SK-N-SH (cell line): ENCODE measurements around the gene NUDT13. TPM values are rescaled to one million over a fixed set of nuclear protein-coding genes. Genes with fewer than 3 reads are reported as not detected.

Source experiments
- CTCF ChIA-PET: fragments of 300-600, 350-600 bp; formaldehyde crosslinking; extraction: SDS; loops from one replicate; lab custom pipeline; 2021; lab: Yijun Ruan, JAX
- POLR2A ChIA-PET: fragments of 350-600 bp; sonication (Branson Sonifier 250); formaldehyde crosslinking; extraction: SDS; loops from one replicate; lab custom pipeline; 2020; ENCODE audit warnings: antibody characterized with exemption, inconsistent platforms; lab: Yijun Ruan, JAX
- DNase-seq: peaks from one replicate; pipeline ENCODE4 v3.0.0; 2012
- H2AFZ ChIP-seq: fragments of 200-600 bp; sonication (generic); 2 replicates; pipeline ENCODE4 v1.8.1; 2016; ENCODE audit warnings: antibody characterized with exemption, mild to moderate bottlenecking, low read depth
- H3F3A ChIP-seq: fragments of 200-600 bp; sonication (generic); replicated peaks from 2 replicates; pipeline ENCODE3; 2016; ENCODE audit warnings: antibody characterized with exemption, mild to moderate bottlenecking; ENCODE audit not compliant: insufficient read depth
- H3K27ac ChIP-seq, 2 experiments: fragments of 200-500 bp in 1 of 2; fragments of 200-600 bp in 1 of 2; sonication (Bioruptor generic) in 1 of 2; sonication (generic), shearing (Covaris generic) in 1 of 2; 2 replicates each; pipeline versions ENCODE4 v1.5.1 to v1.6.1; 2014 to 2016; ENCODE audit warnings: low read depth in 2 of 2, inconsistent platforms in 1 of 2, low read length in 1 of 2, mild to moderate bottlenecking in 1 of 2, mixed read lengths in 1 of 2
- H3K27me3 ChIP-seq: fragments of 200-600 bp; sonication (generic), shearing (Covaris generic); 2 replicates; pipeline ENCODE4 v1.6.1; 2016; ENCODE audit warnings: mixed run types; ENCODE audit not compliant: insufficient read depth
- H3K36me3 ChIP-seq, 2 experiments: fragments of 200-500 bp in 1 of 2; fragments of 200-600 bp in 1 of 2; sonication (Bioruptor generic) in 1 of 2; sonication (generic) in 1 of 2; replicated peaks in 1 of 2; 2 replicates each; pipeline versions ENCODE3 to v1.5.1; 2014 to 2016; ENCODE audit warnings: low read length in 1 of 2, mild to moderate bottlenecking in 1 of 2; ENCODE audit not compliant: insufficient read depth in 2 of 2, control insufficient read depth in 1 of 2
- H3K4me1 ChIP-seq, 2 experiments: fragments of 200-500 bp in 1 of 2; fragments of 200-600 bp in 1 of 2; sonication (Bioruptor generic) in 1 of 2; sonication (generic), shearing (Covaris generic) in 1 of 2; 2 replicates each; pipeline versions ENCODE4 v1.5.1 to v1.6.1; 2014 to 2016; ENCODE audit warnings: low read depth in 1 of 2, low read length in 1 of 2, mixed run types in 1 of 2; ENCODE audit not compliant: insufficient read depth in 2 of 2, control insufficient read depth in 1 of 2
- H3K4me2 ChIP-seq: fragments of 200-600 bp; sonication (generic), shearing (Covaris generic); 2 replicates; pipeline ENCODE4 v1.6.1; 2017; ENCODE audit warnings: mixed run types
- H3K4me3 ChIP-seq, 2 experiments: fragments of 200-500 bp in 1 of 2; fragments of 200-600 bp in 1 of 2; sonication (Bioruptor generic) in 1 of 2; sonication (generic), shearing (Covaris generic) in 1 of 2; 2 replicates each; pipeline versions ENCODE4 v1.5.1 to v1.8.1; 2014 to 2016; ENCODE audit warnings: low read depth in 2 of 2, inconsistent platforms in 1 of 2, low read length in 1 of 2, mild to moderate bottlenecking in 1 of 2, mixed read lengths in 1 of 2, moderate library complexity in 1 of 2
- H3K79me2 ChIP-seq: fragments of 200-600 bp; sonication (generic); 2 replicates; pipeline ENCODE4 v1.8.1; 2017; ENCODE audit warnings: mild to moderate bottlenecking; ENCODE audit not compliant: insufficient read depth
- H3K9ac ChIP-seq: fragments of 200-600 bp; sonication (generic); 2 replicates; pipeline ENCODE4 v1.6.1; 2017; ENCODE audit warnings: mixed run types
- H3K9me2 ChIP-seq: fragments of 200-600 bp; sonication (generic); 2 replicates; pipeline ENCODE4 v1.6.1; 2017; ENCODE audit warnings: mixed run types
- H3K9me3 ChIP-seq: fragments of 200-600 bp; sonication (generic); 2 replicates; pipeline ENCODE4 v1.6.1; 2017; ENCODE audit warnings: mixed run types, mild to moderate bottlenecking, moderate library complexity
- H4K20me1 ChIP-seq: fragments of 200-600 bp; sonication (generic); 2 replicates; pipeline ENCODE4 v1.6.1; 2017; ENCODE audit warnings: mild to moderate bottlenecking, mixed run types; ENCODE audit not compliant: insufficient read depth
- CHD2 ChIP-seq: fragments of 150-350 bp; IDR thresholded peaks from 2 replicates; pipeline ENCODE4 v1.6.1; 2018; ENCODE audit warnings: low read length; ENCODE audit not compliant: partially characterized antibody
- CTCF ChIP-seq: fragments of 200-600 bp; sonication (generic); IDR thresholded peaks from 2 replicates; pipeline ENCODE4 v1.6.1; 2017; ENCODE audit warnings: antibody characterized with exemption, mild to moderate bottlenecking, moderate library complexity
- ELF1 ChIP-seq: IDR thresholded peaks from 2 replicates; pipeline ENCODE4 v1.4.0; 2012
- EZH2phosphoT487 ChIP-seq: fragments of 200-600 bp; sonication (generic); IDR thresholded peaks from 2 replicates; pipeline ENCODE4 v1.6.1; 2017; ENCODE audit warnings: low read depth, mixed run types, mild to moderate bottlenecking, antibody characterized with exemption, moderate library complexity, borderline replicate concordance
- FOXJ3 ChIP-seq: sonication (generic); formaldehyde crosslinking; IDR thresholded peaks from 2 replicates; pipeline ENCODE4 v1.5.1; 2020; ENCODE audit warnings: mild to moderate bottlenecking, missing genetic modification reagents
- FOXM1 ChIP-seq: IDR thresholded peaks from 2 replicates; pipeline ENCODE4 v1.4.0; 2012; ENCODE audit warnings: low read depth, mild to moderate bottlenecking
- GATA2 ChIP-seq: sonication (generic); formaldehyde crosslinking; IDR thresholded peaks from 2 replicates; pipeline ENCODE4 v1.5.0; 2020; ENCODE audit warnings: mild to moderate bottlenecking, missing genetic modification reagents
- MAX ChIP-seq: IDR thresholded peaks from 2 replicates; pipeline ENCODE4 v1.4.0; 2012; ENCODE audit warnings: low read depth
- PBX3 ChIP-seq: IDR thresholded peaks from 2 replicates; pipeline ENCODE4; 2012
- RCOR1 ChIP-seq: fragments of 150-350 bp; IDR thresholded peaks from 2 replicates; pipeline ENCODE4 v1.6.1; 2017; ENCODE audit warnings: antibody characterized with exemption, low read length
- RXRA ChIP-seq: IDR thresholded peaks from 2 replicates; pipeline ENCODE4 v1.4.0; 2012; ENCODE audit warnings: low read depth, mild to moderate bottlenecking, borderline replicate concordance
- SIN3A ChIP-seq: IDR thresholded peaks from 2 replicates; pipeline ENCODE4 v1.6.1; 2012; ENCODE audit warnings: low read depth, mild to moderate bottlenecking, low read length, moderate library complexity, borderline replicate concordance
- SMC3 ChIP-seq: IDR thresholded peaks from 2 replicates; pipeline ENCODE4 v1.6.1; 2012; ENCODE audit warnings: low read depth, low read length, improper control_type of control experiment
- TAF1 ChIP-seq: IDR thresholded peaks from 2 replicates; pipeline ENCODE4 v1.6.1; 2012; ENCODE audit warnings: low read depth, mild to moderate bottlenecking, low read length, moderate library complexity, borderline replicate concordance
- TCF12 ChIP-seq: IDR thresholded peaks from 2 replicates; pipeline ENCODE4 v1.4.0; 2012
- USF2 ChIP-seq: fragments of 150-350 bp; IDR thresholded peaks from 2 replicates; pipeline ENCODE4 v1.6.1; 2017; ENCODE audit warnings: antibody characterized with exemption, low read length, low read depth, borderline replicate concordance
- YY1 ChIP-seq: IDR thresholded peaks from 2 replicates; pipeline ENCODE4 v1.4.0; 2012; ENCODE audit warnings: low read depth, mild to moderate bottlenecking
- ZBTB33 ChIP-seq: IDR thresholded peaks from 2 replicates; pipeline ENCODE4 v1.4.0; 2012; ENCODE audit warnings: low read depth, borderline replicate concordance
- WGBS: methylation state at CpG from one replicate; pipeline ENCODE4 v1.1.6; 2017; ENCODE audit warnings: low lambda C conversion rate; 5-methylcytosine and 5-hydroxymethylcytosine counted together
- polyA plus RNA-seq, 3 experiments: library from polyadenylated mRNA; depleted of rRNA; stranded (reverse); fragments of >200 nt; gene quantifications; 2 replicates each; pipeline ENCODE4 v1.2.3, GENCODE V29; 2012

The NUDT13 gene
- polyA plus RNA-seq, 1 of the 3 experiments (the other 2 are of a cell fraction), result 3.4 TPM

- Histone ChIP-seq H3K27me3 (no peaks in the 10 kb centered on the region), H3K27ac (no peak overlapping the region), H4K20me1 (no peaks in the 10 kb centered on the region; the same call in 1 of the 2 replicates), H3K4me3 (no peak overlapping the region), H3K9me2 (no peaks in the 10 kb centered on the region), H3K4me2 (no peak overlapping the region), H3K4me1 (no peaks in the 10 kb centered on the region), H3K36me3 (peaks cover 49 to 63% of the 10 kb centered on the region in 2 experiments), H3F3A (peaks cover 14% of the 10 kb centered on the region), H3K79me2 (no peaks in the 10 kb centered on the region), H3K9me3 (no peaks in the 10 kb centered on the region), H3K9ac (no peak overlapping the region), H2AFZ (no peak overlapping the region)
- ChIA-PET CTCF (no interaction called here), POLR2A (no interaction called here)
- no peak for DNase-seq
- TF ChIP-seq FOXM1, result no peak
- TF ChIP-seq FOXJ3 (CRISPR knock-in tag), result no peak
- no peak for TF ChIP-seq CHD2
- no peak for TF ChIP-seq PBX3
- no peak for TF ChIP-seq TAF1
- no peak for TF ChIP-seq RCOR1
- no peak for TF ChIP-seq TCF12
- TF ChIP-seq YY1, result no peak
- TF ChIP-seq RXRA, result no peak
- TF ChIP-seq SIN3A, result no peak
- no peak for TF ChIP-seq MAX
- TF ChIP-seq USF2, result no peak
- 100% methylated on average over 2 of the region's 2 CpGs for WGBS
These were observed 16.1 kb downstream of the NUDT13 start for GRCh38 chr10:73126343-73126742.

GRCh38 chr10:73131301-73131700, 21.0 kb downstream of the NUDT13 start:
- Histone ChIP-seq H3K4me2 (no peak overlapping the region), H3K9ac (no peak overlapping the region), H3K4me3 (no peak overlapping the region), H3F3A (peaks cover 7% of the 10 kb centered on the region), H4K20me1 (no peaks in the 10 kb centered on the region; the same call in 1 of the 2 replicates), H3K9me2 (no peaks in the 10 kb centered on the region), H3K27ac (no peak overlapping the region), H2AFZ (no peak overlapping the region), H3K9me3 (no peaks in the 10 kb centered on the region), H3K79me2 (no peaks in the 10 kb centered on the region), H3K36me3 (peaks cover 74 to 88% of the 10 kb centered on the region in 2 experiments), H3K27me3 (no peaks in the 10 kb centered on the region)
- WGBS, result 84% methylated on average over 2 of the region's 2 CpGs
- no peak for DNase-seq
- ChIA-PET CTCF (interaction anchor here (0.6 to 6.4 kb wide), 3 partner anchors 28 to 257 kb away, joined by 3 to 25 read pairs (median 3); no protein-coding TSS in a partner anchor), POLR2A (no interaction called here)
- TF ChIP-seq RCOR1, result no peak
- no peak for TF ChIP-seq SMC3
- TF ChIP-seq EZH2phosphoT487, result no peak
- TF ChIP-seq CTCF, result no peak
- TF ChIP-seq FOXM1, result no peak
- no peak for TF ChIP-seq ELF1
- no peak for TF ChIP-seq ZBTB33
- TF ChIP-seq GATA2 (CRISPR knock-in tag), result no peak
- TF ChIP-seq FOXJ3 (CRISPR knock-in tag), result no peak
- TF ChIP-seq, all 33 proteins: peak for 0
- H3K4me1 ChIP-seq, result no peaks in the 10 kb centered on the region
